Kidney (tissue), 14 donors: ENCODE results near the gene PANX2. TPM values are rescaled to one million over a fixed set of nuclear protein-coding genes. Genes with fewer than 3 reads are reported as not detected.

Experiments
- DNase-seq, 5 donors: peaks; one replicate each; pipeline ENCODE4 v3.0.0-alpha.2; 2013 to 2020
- FAIRE-seq: peaks from 2 replicates; lab custom pipeline; 2012; peaks lifted over from hg19 to GRCh38; lab: Jason Lieb, UNC
- H3K27ac ChIP-seq, 2 donors: one replicate each; pipeline ENCODE4 v1.7.0; 2013; ENCODE audit warnings: low read depth in 2 of 2, low read length in 2 of 2, inconsistent platforms in 1 of 2
- H3K27me3 ChIP-seq: one replicate; pipeline ENCODE4 v1.7.1; 2013; ENCODE audit warnings: low read length, inconsistent platforms; ENCODE audit not compliant: control insufficient read depth, insufficient read depth
- H3K36me3 ChIP-seq, 3 donors: one replicate each; pipeline versions ENCODE4 v1.7.0 to v1.7.1; 2013; ENCODE audit warnings: low read length in 3 of 3, control low read depth in 1 of 3, inconsistent platforms in 1 of 3; ENCODE audit not compliant: insufficient read depth in 3 of 3, control insufficient read depth in 2 of 3
- H3K4me1 ChIP-seq, 3 donors: one replicate each; pipeline versions ENCODE4 v1.7.0 to v1.7.1; 2013; ENCODE audit warnings: low read length in 3 of 3, inconsistent platforms in 1 of 3, low read depth in 1 of 3; ENCODE audit not compliant: control insufficient read depth in 2 of 3, insufficient read depth in 2 of 3
- H3K4me3 ChIP-seq, 3 donors: one replicate each; pipeline versions ENCODE4 v1.7.0 to v1.8.1; 2013; ENCODE audit warnings: low read length in 3 of 3, control low read depth in 1 of 3, inconsistent platforms in 1 of 3
- H3K9ac ChIP-seq, 3 donors: one replicate each; pipeline versions ENCODE4 v1.7.0 to v1.7.1; 2013; ENCODE audit warnings: low read length in 3 of 3, control low read depth in 1 of 3, inconsistent platforms in 1 of 3
- H3K9me3 ChIP-seq, 3 donors: one replicate each; pipeline versions ENCODE4 v1.7.0 to v1.7.1; 2013; ENCODE audit warnings: low read length in 3 of 3, control low read depth in 1 of 3, inconsistent platforms in 1 of 3; ENCODE audit not compliant: control insufficient read depth in 2 of 3, insufficient read depth in 1 of 3
- intact Hi-C: fragments of 100-400 bp; cut with DNase I; formaldehyde crosslinking; loops from one replicate; pipeline ENCODE4 v1.11.1; 2022
- polyA plus RNA-seq: library from polyadenylated mRNA; stranded (reverse); fragments of 350-450 nt; fragmentation: Illumina TruSeq; extraction: RNeasy Lipid Tissue Mini Kit (QIAGEN cat#74804); gene quantifications from one replicate; pipeline ENCODE4 v1.2.3, GENCODE V29; 2014; ENCODE audit warnings: low read depth, low replicate concordance; ENCODE audit not compliant: insufficient read depth
- total RNA-seq: library from RNA; stranded (reverse); fragmentation: NEBNext Ultra II Directional; extraction: Animal tissue kit (Norgen Biotek cat#: 25700); gene quantifications from one replicate; pipeline ENCODE4 v1.2.1, GENCODE V29; 2021
- TF ChIP-seq, protein P1 (sequence below): IDR thresholded peaks from 3 replicates; pipeline ENCODE4 v1.5.1; 2012; ENCODE audit warnings: mild to moderate bottlenecking, moderate library complexity, borderline replicate concordance; ENCODE audit not compliant: insufficient read depth; ENCODE audit errors: extremely low read depth
- donor health status: control.
- donor health status: control.
- donor health status: control.
- donor health status: control.
- donor health status: control.
- donor health status: DM: yes; HTN: yes; CAD: no.
- donor health status: Normal renal cell carcinoma (clear cell type).

The PANX2 gene
- total and polyA plus RNA-seq, 2 donors from 2014 or later = 1.0 to 4.3 TPM

DNA sequence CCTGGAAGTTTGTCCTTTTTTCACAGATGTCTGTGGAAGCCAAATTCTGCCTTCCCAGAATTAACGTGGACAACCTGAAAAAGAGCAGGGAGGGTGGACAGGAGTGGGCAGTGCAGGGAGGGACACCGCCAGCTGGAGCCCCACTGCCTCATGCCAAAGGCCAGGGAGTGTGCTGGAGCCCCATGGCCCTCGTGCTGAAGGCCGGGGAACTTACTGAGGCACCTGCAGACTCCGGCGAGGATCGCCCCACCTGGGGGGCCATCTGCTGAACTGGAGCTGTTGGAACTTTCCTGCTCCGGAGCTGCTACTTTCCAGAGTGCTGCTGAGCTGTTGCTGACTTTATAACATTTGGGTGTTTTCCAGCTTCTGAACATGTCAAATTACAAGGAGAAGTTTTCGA, 45.5 kb upstream of the PANX2 start:
- DNase-seq (no peak), FAIRE-seq (no peak)
- H3K27me3 ChIP-seq = no peaks in the 10 kb centered on the region
- TF ChIP-seq, protein P1, sequence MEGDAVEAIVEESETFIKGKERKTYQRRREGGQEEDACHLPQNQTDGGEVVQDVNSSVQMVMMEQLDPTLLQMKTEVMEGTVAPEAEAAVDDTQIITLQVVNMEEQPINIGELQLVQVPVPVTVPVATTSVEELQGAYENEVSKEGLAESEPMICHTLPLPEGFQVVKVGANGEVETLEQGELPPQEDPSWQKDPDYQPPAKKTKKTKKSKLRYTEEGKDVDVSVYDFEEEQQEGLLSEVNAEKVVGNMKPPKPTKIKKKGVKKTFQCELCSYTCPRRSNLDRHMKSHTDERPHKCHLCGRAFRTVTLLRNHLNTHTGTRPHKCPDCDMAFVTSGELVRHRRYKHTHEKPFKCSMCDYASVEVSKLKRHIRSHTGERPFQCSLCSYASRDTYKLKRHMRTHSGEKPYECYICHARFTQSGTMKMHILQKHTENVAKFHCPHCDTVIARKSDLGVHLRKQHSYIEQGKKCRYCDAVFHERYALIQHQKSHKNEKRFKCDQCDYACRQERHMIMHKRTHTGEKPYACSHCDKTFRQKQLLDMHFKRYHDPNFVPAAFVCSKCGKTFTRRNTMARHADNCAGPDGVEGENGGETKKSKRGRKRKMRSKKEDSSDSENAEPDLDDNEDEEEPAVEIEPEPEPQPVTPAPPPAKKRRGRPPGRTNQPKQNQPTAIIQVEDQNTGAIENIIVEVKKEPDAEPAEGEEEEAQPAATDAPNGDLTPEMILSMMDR = no peak
- H3K36me3 ChIP-seq = no peaks in the 10 kb centered on the region
- no peak overlapping the region for H3K4me3 ChIP-seq
- H3K27ac ChIP-seq = no peak overlapping the region
- H3K9ac ChIP-seq = no peak overlapping the region
- intact Hi-C loops = no loop called here
- H3K9me3 ChIP-seq = peaks cover 0 to 7% (median 0%) of the 10 kb centered on the region in 3 donors
- no peaks in the 10 kb centered on the region for H3K4me1 ChIP-seq

GRCh38 chr22:50129121-50129736, 41.3 kb upstream of the PANX2 start:
- intact Hi-C loops = no loop called here
- no peak overlapping the region for H3K27ac ChIP-seq
- H3K9me3 ChIP-seq = no peaks in the 10 kb centered on the region
- TF ChIP-seq, protein P1 = no peak
- H3K4me3 ChIP-seq = no peak overlapping the region
- H3K27me3 ChIP-seq = no peaks in the 10 kb centered on the region
- H3K4me1 ChIP-seq = no peaks in the 10 kb centered on the region
- FAIRE-seq (no peak), DNase-seq (no peak)
- H3K36me3 ChIP-seq = no peaks in the 10 kb centered on the region
- no peak overlapping the region for H3K9ac ChIP-seq

DNA sequence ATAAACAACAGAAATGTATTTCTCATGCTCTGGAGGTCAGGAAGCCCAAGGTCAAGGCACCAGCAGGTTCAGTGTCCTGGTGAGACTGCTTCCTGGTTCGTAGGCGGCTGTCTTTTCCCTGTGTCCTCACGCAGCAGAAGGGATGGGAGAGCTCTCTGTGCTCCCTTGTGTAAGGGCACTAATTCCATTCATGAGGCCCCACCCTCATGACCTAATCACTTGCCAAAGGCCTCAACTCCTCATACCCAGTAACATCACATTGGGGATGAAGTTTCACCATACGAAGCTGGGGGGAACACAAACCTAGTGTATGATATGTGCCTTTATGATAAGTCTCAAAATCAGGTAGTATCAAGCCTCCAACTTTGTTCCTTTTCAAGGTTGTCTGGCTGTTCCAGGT, 38.6 kb upstream of the PANX2 start:
- TF ChIP-seq, protein P1 = no peak
- no peak for FAIRE-seq

GRCh38 chr22:50134481-50134880, 36.0 kb upstream of the PANX2 start:
- H3K27me3 ChIP-seq = no peaks in the 10 kb centered on the region
- no peak for DNase-seq
- intact Hi-C loops = no loop called here
- TF ChIP-seq, protein P1 = no peak
- H3K4me1 ChIP-seq = no peaks in the 10 kb centered on the region
- no peak overlapping the region for H3K4me3 ChIP-seq
- H3K9me3 ChIP-seq = no peaks in the 10 kb centered on the region
- H3K27ac ChIP-seq = no peak overlapping the region
- no peak for FAIRE-seq
- no peak overlapping the region for H3K9ac ChIP-seq
- no peaks in the 10 kb centered on the region for H3K36me3 ChIP-seq

More for the DNA sequence above, 38.6 kb upstream of the PANX2 start:
- Histone ChIP-seq H3K4me1 (no peaks in the 10 kb centered on the region), H3K36me3 (no peaks in the 10 kb centered on the region), H3K27ac (no peak overlapping the region), H3K4me3 (no peak overlapping the region), H3K27me3 (no peaks in the 10 kb centered on the region), H3K9ac (no peak overlapping the region), H3K9me3 (no peaks in the 10 kb centered on the region)
- intact Hi-C loops = no loop called here
- DNase-seq = no peak
